ENCODE data around the gene PNP. TPM values are rescaled to one million over a fixed set of nuclear protein-coding genes. Genes with fewer than 3 reads are reported as not detected.
"Not testable (repeated sequence)": the region's sequence is repeated elsewhere in the genome, so short reads cannot be mapped to it uniquely, and the experiment has no call there.

Gene PNP
- total RNA-seq, 2 donors from 2014 or later = 52.8 to 59.8 TPM

GRCh38 chr14:20499881-20500280, 30.7 kb downstream of the PNP start:
- Histone ChIP-seq H3K4me3 (ENCODE audit: low read length) (no peak overlapping the region), H3K36me3 (ENCODE audit: control insufficient read depth, insufficient read depth, low read length) (no peaks in the 10 kb centered on the region), H3K4me1 (ENCODE audit: control insufficient read depth, insufficient read depth, low read length) (no peaks in the 10 kb centered on the region), H3K27ac (ENCODE audit: low read depth, low read length) (no peak overlapping the region), H3K27me3 (ENCODE audit: control insufficient read depth, insufficient read depth, low read length, poor library complexity, severe bottlenecking) (no peaks in the 10 kb centered on the region), H3K9me3 (ENCODE audit: control insufficient read depth, low read length) (peaks cover 12% of the 10 kb centered on the region), H3K9ac (ENCODE audit: extremely low read depth, low read length, poor library complexity, severe bottlenecking) (no peak overlapping the region)
- Mint-ChIP-seq H3K36me3 (ENCODE audit: low read depth) (no peaks in the 10 kb centered on the region), H3K27me3 (ENCODE audit: insufficient read depth) (peaks cover 2% of the 10 kb centered on the region), H3K4me1 (peaks cover 10% of the 10 kb centered on the region), H3K27ac (no peak overlapping the region), H3K9me3 (peaks cover 23% of the 10 kb centered on the region), H3K4me3 (no peak overlapping the region)
- no peak for DNase-seq
- no peak for TF ChIP-seq CTCF (conservative IDR thresholded peaks at IDR 0.05)
- 94 to 96% methylated on average over 5 of the region's 5 CpGs for WGBS, 2 experiments (ENCODE audit: insufficient coverage in 1 of 2, insufficient read length in 1 of 2)

- no peak overlapping the region for H3K4me3 Mint-ChIP-seq
- Histone ChIP-seq H3K27me3 (ENCODE audit: control insufficient read depth, insufficient read depth, low read length, poor library complexity, severe bottlenecking) (no peaks in the 10 kb centered on the region), H3K36me3 (ENCODE audit: control insufficient read depth, insufficient read depth, low read length) (no peaks in the 10 kb centered on the region), H3K4me3 (ENCODE audit: low read length) (no peak overlapping the region), H3K9ac (ENCODE audit: extremely low read depth, low read length, poor library complexity, severe bottlenecking) (no peak overlapping the region), H3K9me3 (ENCODE audit: control insufficient read depth, low read length) (no peaks in the 10 kb centered on the region), H3K27ac (ENCODE audit: low read depth, low read length) (no peak overlapping the region), H3K4me1 (ENCODE audit: control insufficient read depth, insufficient read depth, low read length) (no peaks in the 10 kb centered on the region)
- H3K9me3 Mint-ChIP-seq = peaks cover 12% of the 10 kb centered on the region
- no peaks in the 10 kb centered on the region for H3K36me3 Mint-ChIP-seq (ENCODE audit: low read depth)
- 96 to 100% methylated on average over 2 of the region's 2 CpGs for WGBS, 2 experiments (ENCODE audit: insufficient coverage in 1 of 2, insufficient read length in 1 of 2)
- no peak for TF ChIP-seq CTCF (conservative IDR thresholded peaks at IDR 0.05)
- no peak overlapping the region for H3K27ac Mint-ChIP-seq
- peaks cover 10% of the 10 kb centered on the region for H3K4me1 Mint-ChIP-seq
- peaks cover 3% of the 10 kb centered on the region for H3K27me3 Mint-ChIP-seq (ENCODE audit: insufficient read depth)
- no peak for DNase-seq
Observed at GRCh38 chr14:20501346-20501745, 32.1 kb downstream of the PNP start.

- no peaks in the 10 kb centered on the region for H3K36me3 Mint-ChIP-seq (ENCODE audit: low read depth)
- H3K4me1 Mint-ChIP-seq = peaks cover 7% of the 10 kb centered on the region
- H3K36me3 ChIP-seq (ENCODE audit: control insufficient read depth, insufficient read depth, low read length) = no peaks in the 10 kb centered on the region
- H3K9ac ChIP-seq (ENCODE audit: extremely low read depth, low read length, poor library complexity, severe bottlenecking) = no peak overlapping the region
- peak overlapping the region; percentile 51 for H3K27ac ChIP-seq (ENCODE audit: low read depth, low read length)
- no peaks in the 10 kb centered on the region for H3K27me3 ChIP-seq (ENCODE audit: control insufficient read depth, insufficient read depth, low read length, poor library complexity, severe bottlenecking)
- H3K27me3 Mint-ChIP-seq (ENCODE audit: insufficient read depth) = peaks cover 3% of the 10 kb centered on the region
- H3K4me3 ChIP-seq (ENCODE audit: low read length) = no peak overlapping the region
- WGBS, 2 experiments (ENCODE audit: insufficient coverage in 1 of 2, insufficient read length in 1 of 2) = 87 to 93% methylated on average over 6 of the region's 6 CpGs
- no peak overlapping the region for H3K4me3 Mint-ChIP-seq
- DNase-seq = no peak
- peaks cover 12% of the 10 kb centered on the region for H3K9me3 Mint-ChIP-seq
- no peak for TF ChIP-seq CTCF (conservative IDR thresholded peaks at IDR 0.05)
- H3K4me1 ChIP-seq (ENCODE audit: control insufficient read depth, insufficient read depth, low read length) = no peaks in the 10 kb centered on the region
- H3K9me3 ChIP-seq (ENCODE audit: control insufficient read depth, low read length) = no peaks in the 10 kb centered on the region
- no peak overlapping the region for H3K27ac Mint-ChIP-seq
Observed at GRCh38 chr14:20503898-20504297, 34.7 kb downstream of the PNP start.

GRCh38 chr14:20506276-20506675, 37.1 kb downstream of the PNP start:
- H3K9me3 Mint-ChIP-seq = peaks cover 12% of the 10 kb centered on the region
- H3K27ac ChIP-seq (ENCODE audit: low read depth, low read length); H3K36me3 ChIP-seq (ENCODE audit: control insufficient read depth, insufficient read depth, low read length); H3K4me1 ChIP-seq (ENCODE audit: control insufficient read depth, insufficient read depth, low read length); H3K9me3 ChIP-seq (ENCODE audit: control insufficient read depth, low read length); H3K9ac ChIP-seq (ENCODE audit: extremely low read depth, low read length, poor library complexity, severe bottlenecking); H3K4me3 ChIP-seq (ENCODE audit: low read length); H3K27me3 Mint-ChIP-seq (ENCODE audit: insufficient read depth); H3K36me3 Mint-ChIP-seq (ENCODE audit: low read depth); H3K4me3 Mint-ChIP-seq; H3K27ac Mint-ChIP-seq; H3K27me3 ChIP-seq (ENCODE audit: control insufficient read depth, insufficient read depth, low read length, poor library complexity, severe bottlenecking); DNase-seq; H3K4me1 Mint-ChIP-seq: not testable (repeated sequence)
- 92% methylated on average over 4 of the region's 30 CpGs; no CpG with 5 or more reads in 1 of the 2 experiments for WGBS, 2 experiments (ENCODE audit: insufficient coverage in 1 of 2, insufficient read length in 1 of 2)

GRCh38 chr14:20506752-20507151, 37.5 kb downstream of the PNP start:
- H3K9me3 ChIP-seq (ENCODE audit: control insufficient read depth, low read length); H3K27me3 ChIP-seq (ENCODE audit: control insufficient read depth, insufficient read depth, low read length, poor library complexity, severe bottlenecking); H3K27ac ChIP-seq (ENCODE audit: low read depth, low read length); H3K36me3 Mint-ChIP-seq (ENCODE audit: low read depth); H3K27ac Mint-ChIP-seq; H3K27me3 Mint-ChIP-seq (ENCODE audit: insufficient read depth); DNase-seq; H3K4me1 ChIP-seq (ENCODE audit: control insufficient read depth, insufficient read depth, low read length); H3K9ac ChIP-seq (ENCODE audit: extremely low read depth, low read length, poor library complexity, severe bottlenecking); H3K4me3 ChIP-seq (ENCODE audit: low read length); H3K4me1 Mint-ChIP-seq; H3K4me3 Mint-ChIP-seq; H3K36me3 ChIP-seq (ENCODE audit: control insufficient read depth, insufficient read depth, low read length): not testable (repeated sequence)
- WGBS, 2 experiments (ENCODE audit: insufficient coverage in 1 of 2, insufficient read length in 1 of 2) = no CpG with 5 or more reads among the region's 30 CpGs
- H3K9me3 Mint-ChIP-seq = peaks cover 12% of the 10 kb centered on the region

Data from endodermal cell (in vitro differentiated cells).